Stimulated activated effector memory CD8-positive, alpha-beta T cell treated with anti-CD3 and anti-CD28 coated beads, Interleukin-12 subunit alpha, Interleukin-12 subunit beta, amount 100 ng/mL, for 72 hours (primary cell): Measurements from ENCODE around the gene FAP.

Experiments
- ATAC-seq: fragments of 150-1000 bp; cut with Tn5 transposase; 2 replicates; pipeline ENCODE4 v1.10.0; 2021
- DNase-seq, 2 donors: peaks; one replicate each; pipeline ENCODE4 v3.0.0; 2021 to 2022; ENCODE audit warnings: low spot score in 2 of 2
- H3K27ac Mint-ChIP-seq: one replicate; pipeline ENCODE4 v1.8.0; 2022; ENCODE audit warnings: mild to moderate bottlenecking, mixed read lengths
- H3K36me3 Mint-ChIP-seq: one replicate; pipeline ENCODE4 v1.8.0; 2022; ENCODE audit warnings: mild to moderate bottlenecking, mixed read lengths
- H3K4me1 Mint-ChIP-seq: one replicate; pipeline ENCODE4 v1.8.0; 2022; ENCODE audit warnings: mixed read lengths
- H3K4me3 Mint-ChIP-seq: one replicate; pipeline ENCODE4 v1.8.0; 2022; ENCODE audit warnings: mild to moderate bottlenecking, mixed read lengths
- H3K9me3 Mint-ChIP-seq: one replicate; pipeline ENCODE4 v1.8.0; 2022; ENCODE audit warnings: mixed read lengths

Gene FAP

DNA sequence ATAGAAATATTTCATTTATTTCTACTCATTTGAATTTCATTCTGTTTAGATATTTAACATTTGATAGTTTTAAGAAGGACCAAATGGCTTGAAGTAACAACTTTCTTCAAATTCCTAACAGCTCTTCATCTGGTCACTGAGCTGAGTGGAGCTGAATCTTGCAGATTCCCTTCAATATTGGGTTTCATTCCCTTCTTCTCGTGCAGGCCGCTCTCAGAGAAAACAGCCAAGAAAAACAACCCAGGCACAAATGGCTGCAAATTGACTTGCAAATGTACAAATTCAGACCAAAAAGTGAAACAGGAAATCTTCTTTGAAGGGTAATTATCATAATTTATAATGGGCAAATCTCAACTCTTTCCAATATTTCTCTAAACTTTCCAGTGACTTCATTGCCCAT, 60.9 kb downstream of the FAP start:
- no peak overlapping the region for H3K4me3 Mint-ChIP-seq
- DNase-seq: no peak
- H3K36me3 Mint-ChIP-seq: no peaks in the 10 kb centered on the region
- H3K9me3 Mint-ChIP-seq: no peaks in the 10 kb centered on the region
- no peak for ATAC-seq
- no peaks in the 10 kb centered on the region for H3K4me1 Mint-ChIP-seq
- H3K27ac Mint-ChIP-seq: no peak overlapping the region

DNA sequence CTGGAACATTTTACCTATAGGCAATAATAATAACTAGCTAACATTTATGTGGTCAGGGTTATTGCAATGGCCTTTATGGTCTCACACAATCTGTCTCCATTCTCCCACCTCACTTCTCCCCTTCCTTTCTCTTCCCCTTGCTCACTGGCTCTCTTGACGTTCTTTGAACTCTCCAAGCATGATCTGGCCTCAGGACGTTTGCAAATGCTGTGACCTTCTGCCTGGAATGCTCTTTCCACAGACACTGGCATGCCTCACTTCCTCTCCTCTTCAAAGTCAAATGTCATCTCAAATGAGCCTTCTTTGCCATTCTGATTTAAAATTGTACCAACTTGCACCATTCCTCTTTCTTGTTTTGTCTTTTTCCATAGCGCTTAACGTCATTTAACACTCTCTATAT, 65.9 kb downstream of the FAP start:
- no peaks in the 10 kb centered on the region for H3K9me3 Mint-ChIP-seq
- no peak overlapping the region for H3K4me3 Mint-ChIP-seq
- H3K4me1 Mint-ChIP-seq: no peaks in the 10 kb centered on the region
- H3K27ac Mint-ChIP-seq: no peak overlapping the region
- ATAC-seq: no peak
- DNase-seq: no peak
- no peaks in the 10 kb centered on the region for H3K36me3 Mint-ChIP-seq

DNA sequence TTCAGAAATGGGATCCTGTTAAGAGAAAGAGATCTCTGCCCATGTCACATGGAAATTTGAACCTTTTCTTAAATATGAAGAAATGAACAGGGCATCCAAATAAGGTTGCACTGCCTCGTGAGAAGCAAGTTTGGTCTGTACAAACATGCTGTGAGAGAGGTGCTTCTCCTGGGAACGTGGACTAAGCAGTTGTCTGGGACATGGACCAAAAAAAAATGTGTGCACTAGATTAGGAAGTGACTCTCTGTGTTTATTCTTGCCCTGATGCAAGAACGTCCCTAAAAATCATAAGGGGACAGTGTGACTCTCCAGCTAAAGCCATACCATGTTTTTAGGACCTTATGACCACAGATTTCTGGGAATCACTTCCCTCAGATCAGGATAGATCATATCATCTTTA, 67.5 kb downstream of the FAP start:
- Mint-ChIP-seq H3K4me3 (no peak overlapping the region), H3K9me3 (no peaks in the 10 kb centered on the region), H3K36me3 (no peaks in the 10 kb centered on the region), H3K4me1 (no peaks in the 10 kb centered on the region), H3K27ac (no peak overlapping the region)
- DNase-seq (no peak), ATAC-seq (no peak)

DNA sequence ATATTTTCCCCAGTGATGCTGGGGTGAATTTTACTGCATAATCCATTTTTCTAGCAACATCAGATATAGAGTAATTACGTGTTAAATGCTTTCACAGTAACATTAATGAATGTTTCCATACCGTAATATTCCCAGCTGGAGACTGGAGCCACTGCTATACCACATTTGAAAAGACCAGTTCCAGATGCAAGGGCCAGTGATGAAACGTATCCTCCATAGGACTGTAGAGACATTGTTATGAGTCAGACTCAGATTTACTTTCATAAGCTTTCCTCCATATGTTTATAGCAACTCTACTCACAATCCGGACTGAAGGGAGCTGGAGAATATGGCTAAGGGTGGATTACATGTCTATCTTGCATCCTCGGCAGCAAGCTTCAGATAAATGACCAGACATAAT, 68.5 kb downstream of the FAP start:
- no peak overlapping the region for H3K4me3 Mint-ChIP-seq
- DNase-seq: no peak
- H3K9me3 Mint-ChIP-seq: no peaks in the 10 kb centered on the region
- no peaks in the 10 kb centered on the region for H3K4me1 Mint-ChIP-seq
- no peaks in the 10 kb centered on the region for H3K36me3 Mint-ChIP-seq
- ATAC-seq: no peak
- no peak overlapping the region for H3K27ac Mint-ChIP-seq

DNA sequence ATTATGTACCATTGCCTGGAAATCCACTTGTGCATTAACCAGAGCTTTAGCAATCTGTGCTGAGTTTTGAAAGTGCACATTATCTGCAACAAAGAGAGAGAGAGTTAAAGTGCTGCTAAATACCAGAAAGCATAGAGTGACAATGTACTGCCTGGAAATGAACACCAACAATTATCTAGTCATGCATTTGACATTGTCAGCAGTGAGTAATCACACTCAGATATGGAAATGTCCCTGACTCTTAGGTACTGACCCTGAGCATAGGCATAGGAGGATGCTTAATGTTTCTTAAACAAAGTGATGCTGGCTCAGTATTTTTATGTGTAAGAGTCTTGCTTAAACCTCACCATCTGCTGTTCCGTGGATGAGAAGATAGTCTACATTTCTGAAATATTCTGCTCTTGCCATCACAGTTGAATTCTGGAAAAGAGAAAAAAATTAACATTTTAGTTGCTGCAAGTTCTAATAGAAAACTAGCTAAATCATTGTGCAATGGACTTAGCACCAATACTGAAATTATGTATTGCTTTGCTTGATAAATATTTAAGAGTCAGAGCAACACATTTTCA, 70.4 kb downstream of the FAP start:
- no peak for DNase-seq
- Mint-ChIP-seq H3K36me3 (no peaks in the 10 kb centered on the region), H3K27ac (no peak overlapping the region), H3K4me1 (no peaks in the 10 kb centered on the region), H3K4me3 (no peak overlapping the region), H3K9me3 (no peaks in the 10 kb centered on the region)
- peak; percentile 92 for ATAC-seq

DNA sequence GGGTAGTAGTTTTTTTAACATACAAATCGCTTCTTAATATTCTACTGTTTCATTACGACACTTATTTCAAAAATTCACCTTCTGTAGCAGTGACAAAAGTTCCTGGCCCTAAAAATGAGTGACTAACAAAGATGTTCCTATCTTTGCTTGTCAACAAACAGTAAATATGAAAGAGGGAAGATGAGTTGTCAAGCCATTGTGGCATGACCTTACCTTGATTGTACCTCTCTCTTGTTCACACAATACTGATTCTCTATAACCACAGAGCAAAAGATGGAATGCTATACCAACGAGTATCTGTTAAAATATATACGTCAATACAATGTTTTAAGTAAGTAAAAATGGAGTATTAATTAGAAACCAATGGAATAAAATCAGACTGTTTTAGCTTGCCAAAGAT, 76.5 kb downstream of the FAP start:
- no peaks in the 10 kb centered on the region for H3K36me3 Mint-ChIP-seq

DNA sequence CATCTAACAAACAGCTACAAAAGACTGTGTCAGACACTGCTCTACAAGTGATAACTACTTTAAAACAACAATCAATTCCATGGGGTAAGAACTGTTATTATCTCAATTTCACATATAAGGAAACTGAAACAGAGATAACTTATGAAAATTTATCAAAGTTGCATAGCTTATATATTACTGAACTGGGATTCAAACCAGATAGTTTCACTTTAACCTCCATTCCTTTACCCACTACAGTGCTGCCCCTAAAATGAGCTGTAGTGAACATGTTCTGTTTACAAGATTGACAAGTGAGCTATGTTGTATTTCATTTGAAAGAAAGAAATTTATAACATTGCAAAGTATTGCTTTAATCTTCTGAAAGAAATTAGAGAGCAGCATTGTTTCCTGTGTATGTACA, 77.1 kb downstream of the FAP start:
- Mint-ChIP-seq H3K36me3 (no peaks in the 10 kb centered on the region), H3K4me1 (no peaks in the 10 kb centered on the region), H3K9me3 (no peaks in the 10 kb centered on the region), H3K4me3 (no peak overlapping the region), H3K27ac (no peak overlapping the region)
- ATAC-seq (peak; percentile 34), DNase-seq (no peak)

More for the DNA sequence above, 76.5 kb downstream of the FAP start:
- Mint-ChIP-seq H3K4me3 (no peak overlapping the region), H3K27ac (no peak overlapping the region), H3K9me3 (no peaks in the 10 kb centered on the region), H3K4me1 (no peaks in the 10 kb centered on the region)
- ATAC-seq (peak; percentile 69), DNase-seq (no peak)

DNA sequence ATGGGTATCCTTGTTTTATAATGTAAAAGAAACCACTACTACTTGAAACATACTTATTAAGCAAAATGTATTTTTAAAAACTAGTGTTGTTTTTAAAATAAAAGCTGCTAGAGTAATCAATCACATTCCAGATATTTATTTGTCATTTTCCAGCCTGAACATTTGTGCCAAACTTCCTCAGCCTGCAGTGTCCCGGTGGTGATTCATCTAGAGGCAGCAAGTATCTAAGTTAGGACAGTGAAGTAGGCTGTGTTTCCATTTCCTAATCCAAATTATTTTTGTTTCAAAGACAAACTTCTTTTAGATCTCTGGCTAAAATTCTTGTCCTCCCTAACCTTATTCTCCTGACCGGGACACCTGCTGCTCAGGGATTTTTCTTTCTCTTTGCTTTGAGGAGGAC, 78.4 kb downstream of the FAP start:
- no peak for DNase-seq
- H3K9me3 Mint-ChIP-seq: no peaks in the 10 kb centered on the region
- no peak overlapping the region for H3K27ac Mint-ChIP-seq
- ATAC-seq: no peak
- no peaks in the 10 kb centered on the region for H3K4me1 Mint-ChIP-seq
- no peaks in the 10 kb centered on the region for H3K36me3 Mint-ChIP-seq
- H3K4me3 Mint-ChIP-seq: no peak overlapping the region

DNA sequence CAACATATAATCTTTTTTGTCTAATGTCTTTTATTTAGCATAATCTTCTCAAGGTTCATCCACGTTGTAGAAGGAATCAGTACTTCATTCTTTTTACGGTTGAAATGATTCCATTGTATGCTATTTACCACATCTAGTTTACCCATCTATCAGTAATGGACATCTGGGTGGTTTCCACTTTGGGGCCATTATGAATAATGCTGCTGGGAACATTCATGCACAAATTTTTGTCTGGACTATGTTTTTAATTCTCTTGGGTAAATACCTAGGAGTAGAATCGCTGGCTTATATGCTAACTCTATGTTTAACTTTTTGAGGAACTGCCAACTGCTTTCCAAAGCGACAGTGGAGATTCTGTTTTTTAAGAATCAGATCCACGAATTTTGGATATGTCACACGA, 83.8 kb downstream of the FAP start:
- ATAC-seq (no peak), DNase-seq (no peak)
- no peak overlapping the region for H3K4me3 Mint-ChIP-seq
- no peaks in the 10 kb centered on the region for H3K36me3 Mint-ChIP-seq
- H3K27ac Mint-ChIP-seq: no peak overlapping the region
- no peaks in the 10 kb centered on the region for H3K4me1 Mint-ChIP-seq
- H3K9me3 Mint-ChIP-seq: no peaks in the 10 kb centered on the region

DNA sequence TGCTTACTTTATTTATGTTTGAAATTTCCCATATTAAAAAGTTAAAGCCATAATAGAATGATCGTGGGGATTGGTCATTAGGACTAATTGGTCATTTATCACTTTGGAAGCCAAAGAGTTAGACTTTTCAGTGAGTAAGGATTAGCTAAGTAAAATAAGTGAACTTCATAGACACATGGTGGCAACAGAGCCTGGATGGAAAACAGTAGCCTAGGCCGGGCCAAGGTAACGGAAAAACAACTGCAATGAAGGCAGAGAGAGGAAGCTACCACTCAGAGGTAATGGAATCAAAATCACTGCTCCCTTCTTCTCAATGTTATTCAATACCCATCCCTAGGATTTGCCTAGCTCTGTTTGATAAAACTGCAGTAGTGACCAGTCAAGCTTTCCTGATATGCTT, 87.1 kb downstream of the FAP start:
- no peak overlapping the region for H3K4me3 Mint-ChIP-seq

DNA sequence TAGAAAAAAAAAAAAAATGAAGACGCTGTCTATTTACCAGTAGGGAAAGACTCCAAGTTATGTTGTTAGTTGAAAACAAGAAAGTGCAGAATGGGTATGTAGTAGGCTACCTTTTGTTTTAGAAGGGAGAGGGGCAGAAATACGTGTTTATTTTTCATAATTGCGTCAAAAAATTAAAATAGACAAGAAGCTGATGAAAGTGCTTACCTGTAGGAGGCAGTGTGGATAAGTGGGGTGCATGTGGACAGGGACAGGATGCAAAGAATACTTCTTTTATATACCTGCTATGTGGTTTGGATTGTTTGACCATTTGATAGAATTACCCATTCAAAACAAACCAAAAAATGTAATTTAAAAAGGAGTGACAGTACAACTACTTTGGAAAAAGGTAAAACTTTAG, 88.2 kb downstream of the FAP start:
- Mint-ChIP-seq H3K9me3 (no peaks in the 10 kb centered on the region), H3K4me3 (no peak overlapping the region), H3K36me3 (no peaks in the 10 kb centered on the region), H3K27ac (no peak overlapping the region), H3K4me1 (no peaks in the 10 kb centered on the region)
- no peak for DNase-seq
- ATAC-seq: no peak

More for the DNA sequence above, 87.1 kb downstream of the FAP start:
- Mint-ChIP-seq H3K36me3 (no peaks in the 10 kb centered on the region), H3K9me3 (no peaks in the 10 kb centered on the region), H3K4me1 (no peaks in the 10 kb centered on the region), H3K27ac (no peak overlapping the region)
- ATAC-seq (no peak), DNase-seq (no peak)

DNA sequence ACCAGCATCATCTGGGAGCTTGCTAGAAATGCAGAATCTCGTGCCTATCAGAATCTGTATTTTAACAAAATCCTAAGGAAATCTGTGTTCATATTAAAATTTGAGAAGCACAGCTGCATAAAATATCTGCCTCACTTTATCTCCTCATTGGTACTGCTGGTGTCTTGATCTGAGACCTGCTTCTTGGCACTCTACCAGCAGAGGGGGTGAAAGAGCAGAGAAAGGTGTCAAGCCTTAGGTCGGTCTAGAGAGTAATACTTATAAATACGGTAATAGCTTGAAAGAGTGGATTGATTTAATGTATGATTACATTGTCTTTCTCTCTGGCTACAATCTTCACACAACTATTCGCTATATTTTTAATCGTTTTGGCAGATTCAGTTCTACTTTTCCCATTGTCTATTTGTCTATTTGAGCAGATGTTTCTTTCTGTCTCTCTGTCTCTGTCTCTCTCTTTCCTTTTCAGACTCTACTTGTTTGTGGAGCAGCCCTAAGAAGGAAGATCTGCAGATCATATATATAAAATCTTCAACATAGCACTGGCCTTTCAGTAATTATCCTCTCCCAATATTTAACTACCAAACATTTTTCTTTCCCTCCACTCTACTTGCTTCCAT, 89.5 kb downstream of the FAP start:
- Mint-ChIP-seq H3K4me3 (no peak overlapping the region), H3K27ac (no peak overlapping the region), H3K9me3 (no peaks in the 10 kb centered on the region), H3K36me3 (no peaks in the 10 kb centered on the region), H3K4me1 (no peaks in the 10 kb centered on the region)
- peak; percentile 33 to 78 for DNase-seq
- peak; percentile 91 for ATAC-seq

DNA sequence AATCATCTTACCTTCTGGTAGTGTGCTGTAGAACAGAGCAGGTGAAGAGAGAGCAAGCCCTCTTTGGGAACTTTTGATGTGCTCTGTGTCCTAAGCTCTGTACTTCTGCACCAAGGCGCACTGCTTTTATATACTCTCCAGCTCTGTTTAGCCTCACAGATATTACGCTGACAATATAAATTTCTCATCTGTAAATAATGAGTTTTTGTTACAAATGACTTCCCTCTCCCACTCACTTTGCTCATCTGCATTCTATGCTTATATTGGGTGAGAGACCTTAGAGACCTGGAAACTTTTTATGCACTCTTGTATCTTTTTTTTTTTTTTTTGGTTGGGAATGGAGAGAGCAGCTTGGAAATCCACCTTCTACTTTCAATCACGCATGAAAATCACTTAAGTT, 91.1 kb downstream of the FAP start, which contains the start of gene GCG:
GCG (minus strand) TSS at position 101 of the 400 bp plus-strand sequence. CDS start 3,069 bp downstream, outside the sequence.
- no peaks in the 10 kb centered on the region for H3K4me1 Mint-ChIP-seq
- DNase-seq (no peak), ATAC-seq (no peak)
- no peaks in the 10 kb centered on the region for H3K36me3 Mint-ChIP-seq
- no peak within 1 kb of the TSS for H3K27ac Mint-ChIP-seq
- H3K9me3 Mint-ChIP-seq: no peaks in the 10 kb centered on the region
- H3K4me3 Mint-ChIP-seq: no peak within 1 kb of the TSS

DNA sequence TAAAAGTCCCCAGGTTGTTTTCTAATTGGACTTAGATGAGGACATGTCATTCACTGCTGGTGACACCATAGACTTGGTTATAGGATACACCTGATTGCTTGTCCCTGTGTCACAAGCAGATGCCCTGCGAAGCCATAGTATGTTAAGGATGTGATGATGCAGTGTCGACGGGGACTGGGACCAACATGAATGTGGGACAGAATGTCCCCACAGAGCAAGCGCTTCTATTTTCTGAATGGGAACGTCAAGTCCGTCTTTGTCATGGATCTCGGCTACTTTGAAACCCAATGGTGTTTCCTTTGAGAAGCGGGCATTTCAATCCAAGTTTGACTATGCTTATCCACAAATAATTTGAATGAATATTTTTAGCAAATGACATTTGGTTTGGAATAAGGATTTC, 93.3 kb downstream of the FAP start:
- no peaks in the 10 kb centered on the region for H3K4me1 Mint-ChIP-seq
- ATAC-seq (no peak), DNase-seq (no peak)
- H3K9me3 Mint-ChIP-seq: no peaks in the 10 kb centered on the region
- no peak overlapping the region for H3K27ac Mint-ChIP-seq
- H3K4me3 Mint-ChIP-seq: no peak overlapping the region
- H3K36me3 Mint-ChIP-seq: no peaks in the 10 kb centered on the region

DNA sequence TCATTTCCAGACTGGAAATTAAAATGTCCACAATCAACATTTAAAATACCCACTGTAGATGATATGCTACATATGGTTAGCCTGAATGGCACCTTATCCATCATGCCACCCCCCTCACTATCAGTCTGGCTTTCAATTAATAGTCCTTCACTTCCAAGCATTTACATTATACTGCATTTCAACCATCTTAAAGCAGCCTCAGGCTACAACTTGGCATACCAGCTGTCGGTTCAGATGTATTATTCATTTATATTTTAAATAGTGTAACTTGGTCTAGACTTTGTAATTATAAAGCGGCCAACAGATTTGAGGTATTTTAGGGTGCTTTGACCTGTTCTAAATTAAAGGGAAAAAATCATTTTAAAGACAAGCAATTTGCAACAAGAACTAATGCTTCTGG, 93.8 kb downstream of the FAP start:
- Mint-ChIP-seq H3K36me3 (no peaks in the 10 kb centered on the region), H3K4me1 (no peaks in the 10 kb centered on the region), H3K4me3 (no peak overlapping the region), H3K9me3 (no peaks in the 10 kb centered on the region), H3K27ac (no peak overlapping the region)
- ATAC-seq (no peak), DNase-seq (no peak)

DNA sequence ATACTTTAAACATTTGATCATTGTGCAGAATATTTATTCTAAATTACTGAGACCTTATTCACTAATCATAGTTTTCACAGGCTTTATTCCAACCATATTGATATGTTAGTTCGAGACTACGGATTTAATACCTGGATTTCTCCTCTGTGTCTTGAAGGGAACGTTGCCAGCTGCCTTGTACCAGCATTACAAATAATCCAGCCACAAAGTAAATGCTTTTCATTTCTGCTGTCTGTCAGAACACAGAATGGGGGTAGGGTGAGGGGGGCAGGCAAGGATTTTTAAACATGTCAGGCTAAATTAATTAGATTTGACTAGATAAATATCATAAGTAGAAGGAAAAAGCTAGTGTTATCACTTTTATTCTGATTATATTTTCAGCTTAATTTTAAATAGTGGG, 94.3 kb downstream of the FAP start:
- no peaks in the 10 kb centered on the region for H3K9me3 Mint-ChIP-seq
- no peaks in the 10 kb centered on the region for H3K36me3 Mint-ChIP-seq
- H3K4me3 Mint-ChIP-seq: no peak overlapping the region
- no peak for ATAC-seq
- no peak for DNase-seq
- no peaks in the 10 kb centered on the region for H3K4me1 Mint-ChIP-seq
- no peak overlapping the region for H3K27ac Mint-ChIP-seq

DNA sequence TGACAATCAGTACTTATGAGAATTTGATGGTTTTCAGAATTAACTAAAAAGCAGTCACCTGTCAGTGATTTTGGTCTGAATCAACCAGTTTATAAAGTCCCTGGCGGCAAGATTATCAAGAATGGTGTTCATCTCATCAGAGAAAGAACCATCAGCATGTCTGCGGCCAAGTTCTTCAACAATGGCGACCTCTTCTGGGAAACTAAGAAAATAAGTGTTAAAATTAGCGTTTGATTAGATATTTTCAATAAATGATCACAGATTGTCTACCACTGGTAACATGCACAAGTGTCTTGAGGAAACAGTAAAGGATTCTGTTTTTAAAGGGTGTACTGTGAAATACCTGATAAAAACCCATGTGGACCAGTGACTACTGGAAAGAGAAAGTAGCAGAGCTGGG, 99.3 kb downstream of the FAP start:
- H3K4me1 Mint-ChIP-seq: no peaks in the 10 kb centered on the region
- no peak overlapping the region for H3K27ac Mint-ChIP-seq
- no peak for ATAC-seq
- no peaks in the 10 kb centered on the region for H3K36me3 Mint-ChIP-seq
- no peaks in the 10 kb centered on the region for H3K9me3 Mint-ChIP-seq
- no peak for DNase-seq
- no peak overlapping the region for H3K4me3 Mint-ChIP-seq
